Memory B cell (primary cell): Measurements from ENCODE around the gene AAK1.
"Not testable (repeated sequence)": the region's sequence is repeated elsewhere in the genome, so short reads cannot be mapped to it uniquely, and the experiment has no call there.

Experiments used
- ATAC-seq: fragments of 150-1000 bp; cut with Tn5 transposase; 2 replicates; pipeline ENCODE4 v1.10.0; 2021; ENCODE audit warnings: low read depth, mild to moderate bottlenecking, moderate library complexity
- DNase-seq, 2 donors: peaks; one replicate each; pipeline ENCODE4 v3.0.0; 2022; ENCODE audit warnings: low spot score in 2 of 2
- H3K27ac Mint-ChIP-seq: one replicate; pipeline ENCODE4 v1.8.0; 2022; ENCODE audit warnings: mild to moderate bottlenecking, moderate library complexity, mixed read lengths
- H3K27me3 Mint-ChIP-seq: one replicate; pipeline ENCODE4 v1.8.0; 2022; ENCODE audit warnings: mixed read lengths
- H3K36me3 Mint-ChIP-seq: one replicate; pipeline ENCODE4 v1.8.0; 2022; ENCODE audit warnings: mild to moderate bottlenecking, mixed read lengths
- H3K4me1 Mint-ChIP-seq: one replicate; pipeline ENCODE4 v1.8.0; 2022; ENCODE audit warnings: mixed read lengths
- H3K4me3 Mint-ChIP-seq: one replicate; pipeline ENCODE4 v1.8.0; 2022; ENCODE audit warnings: mild to moderate bottlenecking, moderate library complexity, mixed read lengths
- H3K9me3 Mint-ChIP-seq: one replicate; pipeline ENCODE4 v1.8.0; 2022; ENCODE audit warnings: mixed read lengths

Gene AAK1

GRCh38 chr2:69554568-69554967 is 89.0 kb downstream of the AAK1 start:
- H3K4me3 Mint-ChIP-seq = no peak overlapping the region
- H3K36me3 Mint-ChIP-seq = peaks cover 1% of the 10 kb centered on the region
- ATAC-seq (no peak), DNase-seq (no peak)
- H3K27ac Mint-ChIP-seq = no peak overlapping the region
- H3K9me3 Mint-ChIP-seq = no peaks in the 10 kb centered on the region
- peaks cover under 1% of the 10 kb centered on the region for H3K27me3 Mint-ChIP-seq
- H3K4me1 Mint-ChIP-seq = peaks cover 4% of the 10 kb centered on the region

GRCh38 chr2:69553991-69554390 is 89.5 kb downstream of the AAK1 start:
- ATAC-seq (no peak), DNase-seq (no peak)
- no peaks in the 10 kb centered on the region for H3K27me3 Mint-ChIP-seq
- peaks cover 4% of the 10 kb centered on the region for H3K4me1 Mint-ChIP-seq
- H3K27ac Mint-ChIP-seq = no peak overlapping the region
- H3K36me3 Mint-ChIP-seq = peaks cover 1% of the 10 kb centered on the region
- no peak overlapping the region for H3K4me3 Mint-ChIP-seq
- H3K9me3 Mint-ChIP-seq = no peaks in the 10 kb centered on the region

- H3K27ac Mint-ChIP-seq, H3K4me1 Mint-ChIP-seq, H3K27me3 Mint-ChIP-seq, H3K9me3 Mint-ChIP-seq, DNase-seq, H3K36me3 Mint-ChIP-seq, H3K4me3 Mint-ChIP-seq, ATAC-seq: not testable (repeated sequence)
Measured at GRCh38 chr2:69550511-69550910, 93.0 kb downstream of the AAK1 start.

- Mint-ChIP-seq H3K4me1 (peaks cover 3% of the 10 kb centered on the region), H3K4me3 (no peak overlapping the region), H3K36me3 (peaks cover 6% of the 10 kb centered on the region), H3K9me3 (no peaks in the 10 kb centered on the region), H3K27ac (no peak overlapping the region), H3K27me3 (peaks cover 4% of the 10 kb centered on the region)
- no peak for ATAC-seq
- DNase-seq = no peak
Measured at GRCh38 chr2:69549421-69549820, 94.1 kb downstream of the AAK1 start.

GRCh38 chr2:69547984-69548715 is 95.4 kb downstream of the AAK1 start:
- ATAC-seq = no peak
- H3K4me1 Mint-ChIP-seq = peaks cover 3% of the 10 kb centered on the region
- no peak for DNase-seq
- no peaks in the 10 kb centered on the region for H3K9me3 Mint-ChIP-seq
- no peak overlapping the region for H3K4me3 Mint-ChIP-seq
- H3K36me3 Mint-ChIP-seq = peaks cover 6% of the 10 kb centered on the region
- H3K27me3 Mint-ChIP-seq = peaks cover 4% of the 10 kb centered on the region
- no peak overlapping the region for H3K27ac Mint-ChIP-seq

- ATAC-seq (no peak), DNase-seq (no peak)
- H3K36me3 Mint-ChIP-seq = peaks cover 5% of the 10 kb centered on the region
- no peaks in the 10 kb centered on the region for H3K9me3 Mint-ChIP-seq
- peaks cover 4% of the 10 kb centered on the region for H3K27me3 Mint-ChIP-seq
- H3K4me3 Mint-ChIP-seq = no peak overlapping the region
- H3K4me1 Mint-ChIP-seq = peaks cover 3% of the 10 kb centered on the region
- H3K27ac Mint-ChIP-seq = no peak overlapping the region
Measured at GRCh38 chr2:69546646-69547045, 96.9 kb downstream of the AAK1 start.

- H3K27me3 Mint-ChIP-seq = peaks cover 4% of the 10 kb centered on the region
- H3K4me3 Mint-ChIP-seq = no peak overlapping the region
- no peaks in the 10 kb centered on the region for H3K9me3 Mint-ChIP-seq
- ATAC-seq = no peak
- no peak overlapping the region for H3K27ac Mint-ChIP-seq
- H3K36me3 Mint-ChIP-seq = peaks cover 5% of the 10 kb centered on the region
- peaks cover 3% of the 10 kb centered on the region for H3K4me1 Mint-ChIP-seq
- no peak for DNase-seq
Measured at GRCh38 chr2:69545477-69545932, 98.0 kb downstream of the AAK1 start.

GRCh38 chr2:69544951-69545350 is 98.6 kb downstream of the AAK1 start:
- H3K36me3 Mint-ChIP-seq = peaks cover 5% of the 10 kb centered on the region
- no peak overlapping the region for H3K27ac Mint-ChIP-seq

GRCh38 chr2:69539549-69539908 is 104.0 kb downstream of the AAK1 start:
- Mint-ChIP-seq H3K27me3 (no peaks in the 10 kb centered on the region), H3K4me1 (peaks cover 13% of the 10 kb centered on the region), H3K27ac (no peak overlapping the region), H3K36me3 (no peaks in the 10 kb centered on the region), H3K4me3 (no peak overlapping the region), H3K9me3 (no peaks in the 10 kb centered on the region)
- ATAC-seq (no peak), DNase-seq (no peak)

More at GRCh38 chr2:69544951-69545350, 98.6 kb downstream of the AAK1 start:
- H3K4me1 Mint-ChIP-seq = peaks cover 3% of the 10 kb centered on the region
- no peak overlapping the region for H3K4me3 Mint-ChIP-seq
- DNase-seq (no peak), ATAC-seq (no peak)
- H3K9me3 Mint-ChIP-seq = no peaks in the 10 kb centered on the region
- H3K27me3 Mint-ChIP-seq = peaks cover 4% of the 10 kb centered on the region

- Mint-ChIP-seq H3K36me3 (peaks cover 4% of the 10 kb centered on the region), H3K27ac (no peak overlapping the region), H3K4me1 (peaks cover 13% of the 10 kb centered on the region), H3K27me3 (no peaks in the 10 kb centered on the region), H3K4me3 (no peak overlapping the region), H3K9me3 (peaks cover 3% of the 10 kb centered on the region)
- no peak for DNase-seq
- ATAC-seq = no peak
Measured at GRCh38 chr2:69538872-69539548, 104.5 kb downstream of the AAK1 start.

GRCh38 chr2:69538249-69538648 is 105.3 kb downstream of the AAK1 start:
- peaks cover 13% of the 10 kb centered on the region for H3K4me1 Mint-ChIP-seq
- no peak overlapping the region for H3K4me3 Mint-ChIP-seq
- H3K27me3 Mint-ChIP-seq = no peaks in the 10 kb centered on the region
- no peak overlapping the region for H3K27ac Mint-ChIP-seq
- DNase-seq (no peak), ATAC-seq (no peak)
- H3K9me3 Mint-ChIP-seq = peaks cover 3% of the 10 kb centered on the region
- H3K36me3 Mint-ChIP-seq = peaks cover 5% of the 10 kb centered on the region

GRCh38 chr2:69535817-69536241 is 107.7 kb downstream of the AAK1 start:
- no peak overlapping the region for H3K27ac Mint-ChIP-seq
- no peak for DNase-seq
- H3K9me3 Mint-ChIP-seq = peaks cover 8% of the 10 kb centered on the region
- peak; percentile 54 for ATAC-seq
- H3K36me3 Mint-ChIP-seq = peaks cover 14% of the 10 kb centered on the region
- H3K4me1 Mint-ChIP-seq = peaks cover 13% of the 10 kb centered on the region
- no peak overlapping the region for H3K4me3 Mint-ChIP-seq
- no peaks in the 10 kb centered on the region for H3K27me3 Mint-ChIP-seq

- no peak for ATAC-seq
- H3K9me3 Mint-ChIP-seq = peaks cover 8% of the 10 kb centered on the region
- peaks cover 8% of the 10 kb centered on the region for H3K4me1 Mint-ChIP-seq
- DNase-seq = no peak
- no peak overlapping the region for H3K4me3 Mint-ChIP-seq
- H3K36me3 Mint-ChIP-seq = peaks cover 14% of the 10 kb centered on the region
- no peak overlapping the region for H3K27ac Mint-ChIP-seq
- H3K27me3 Mint-ChIP-seq = no peaks in the 10 kb centered on the region
Measured at GRCh38 chr2:69531186-69531585, 112.4 kb downstream of the AAK1 start.

- H3K36me3 Mint-ChIP-seq = peaks cover 13% of the 10 kb centered on the region
- no peak overlapping the region for H3K4me3 Mint-ChIP-seq
- H3K4me1 Mint-ChIP-seq = no peaks in the 10 kb centered on the region
- ATAC-seq (no peak), DNase-seq (no peak)
- H3K9me3 Mint-ChIP-seq = peaks cover 7% of the 10 kb centered on the region
- H3K27ac Mint-ChIP-seq = no peak overlapping the region
- no peaks in the 10 kb centered on the region for H3K27me3 Mint-ChIP-seq
Measured at GRCh38 chr2:69529480-69529879, 114.1 kb downstream of the AAK1 start.

- no peak for ATAC-seq
- DNase-seq = no peak
- no peaks in the 10 kb centered on the region for H3K36me3 Mint-ChIP-seq
- H3K27ac Mint-ChIP-seq = no peak overlapping the region
- no peaks in the 10 kb centered on the region for H3K27me3 Mint-ChIP-seq
- H3K9me3 Mint-ChIP-seq = no peaks in the 10 kb centered on the region
- H3K4me1 Mint-ChIP-seq = no peaks in the 10 kb centered on the region
- no peak overlapping the region for H3K4me3 Mint-ChIP-seq
Measured at GRCh38 chr2:69525261-69525660, 118.3 kb downstream of the AAK1 start.
